ENCODE measurements around the gene ANGPTL8. TPM values are rescaled to one million over a fixed set of nuclear protein-coding genes. Genes with fewer than 3 reads are reported as not detected.

ANGPTL8 gene
- total and polyA plus RNA-seq, 4 donors: 32.4 to 107 (median 67.6) TPM

GRCh38 chr19:11191934-11192333 is 47.5 kb upstream of the ANGPTL8 start (continued):
- TF ChIP-seq CTCF (IDR thresholded peaks at IDR 0.05; ENCODE audit: low read depth, low read length, missing input control) (no peak), MAX (IDR thresholded peaks at IDR 0.05) (no peak), GABPA (IDR thresholded peaks at IDR 0.05 in 1 of 2, conservative IDR thresholded peaks at IDR 0.05 in 1 of 2) (no peak), EGR1 (IDR thresholded peaks at IDR 0.05; ENCODE audit: low read depth in 2 of 2) (no peak), ZBTB33 (IDR thresholded peaks at IDR 0.05) (no peak), YY1 (IDR thresholded peaks at IDR 0.05) (no peak)

GRCh38 chr19:11192957-11193939 is 46.2 kb upstream of the ANGPTL8 start:
- no peaks in the 10 kb centered on the region for H3K27me3 ChIP-seq (ENCODE audit: control insufficient read depth in 4 of 4, insufficient read depth in 4 of 4, low read length in 3 of 4)
- 94% methylated on average over 68 of the region's 68 CpGs for WGBS
- no peak for TF ChIP-seq TAF1 (conservative IDR thresholded peaks at IDR 0.05)
- no peak for TF ChIP-seq YY1 (IDR thresholded peaks at IDR 0.05)
- no peak for TF ChIP-seq JUND (IDR thresholded peaks at IDR 0.05)
- TF ChIP-seq FOXA2 (IDR thresholded peaks at IDR 0.05): no peak
- TF ChIP-seq RXRA (IDR thresholded peaks at IDR 0.05): no peak
- TF ChIP-seq RAD21 (IDR thresholded peaks at IDR 0.05): no peak
- TF ChIP-seq FOXA1 (IDR thresholded peaks at IDR 0.05): no peak
- no peak for TF ChIP-seq HNF4A (conservative IDR thresholded peaks at IDR 0.05)
- TF ChIP-seq CTCF (IDR thresholded peaks at IDR 0.05; ENCODE audit: low read depth, low read length, missing input control): no peak
- no peak for TF ChIP-seq ATF3 (IDR thresholded peaks at IDR 0.05)
- TF ChIP-seq EGR1 (IDR thresholded peaks at IDR 0.05; ENCODE audit: low read depth in 2 of 2): no peak
- no peak for TF ChIP-seq GABPA (IDR thresholded peaks at IDR 0.05 in 1 of 2, conservative IDR thresholded peaks at IDR 0.05 in 1 of 2)
- no peak for TF ChIP-seq NR2F2 (IDR thresholded peaks at IDR 0.05)
- no peak for TF ChIP-seq ZBTB33 (IDR thresholded peaks at IDR 0.05)
- TF ChIP-seq REST (IDR thresholded peaks at IDR 0.05): no peak
- TF ChIP-seq MAX (IDR thresholded peaks at IDR 0.05): no peak
- no peak for TF ChIP-seq HNF4G (IDR thresholded peaks at IDR 0.05)
- no peak for TF ChIP-seq SP1 (IDR thresholded peaks at IDR 0.05)
- H3K9ac ChIP-seq (ENCODE audit: low read depth in 1 of 2, low read length in 2 of 2): no peak overlapping the region
- H3K36me3 ChIP-seq (ENCODE audit: control insufficient read depth in 4 of 4, insufficient read depth in 3 of 4, low read depth in 1 of 4, low read length in 3 of 4): peaks cover 3 to 9% (median 5%) of the 10 kb centered on the region in 4 donors
- no peak overlapping the region for H3K4me3 ChIP-seq (ENCODE audit: low read depth in 1 of 3, low read length in 3 of 3)
- no peaks in the 10 kb centered on the region for H3K9me3 ChIP-seq (ENCODE audit: control insufficient read depth in 4 of 4, low read length in 3 of 4)
- H3K4me1 ChIP-seq (ENCODE audit: control insufficient read depth in 4 of 4, insufficient read depth in 4 of 4, low read length in 3 of 4): peaks cover 8 to 64% (median 37%) of the 10 kb centered on the region in 4 donors
- H3K27ac ChIP-seq (ENCODE audit: low read depth in 1 of 2, low read length in 2 of 2): peak overlapping the region; percentile 4 to 13
- DNase-seq (ENCODE audit: low spot score): no peak
